NK-92 treated with Interleukin-12 subunit alpha and Interleukin-12 subunit beta, amount 100 ng/mL, for 24 hours (cell line): ENCODE data around the gene RYR3.
A peak's percentile ranks its signal among the peaks of the same experiment; 100 is the strongest.

ENCODE experiments used
- DNase-seq: peaks from one replicate; lab custom pipeline; 2025; lab: John Stamatoyannopoulos, UW

RYR3 gene

GRCh38 chr15:33310481-33311311, at the start of gene RYR3:
Gene RYR3 (plus strand): TSS chr15:33310967. CDS start chr15:33311046, 79 bp downstream.
- no peak for DNase-seq

- no peak for DNase-seq
Observed at GRCh38 chr15:33262306-33262705, 48.5 kb upstream of the RYR3 start.

- DNase-seq, result no peak
Observed at GRCh38 chr15:33277689-33278088, 33.1 kb upstream of the RYR3 start.

GRCh38 chr15:33278816-33279612, 31.8 kb upstream of the RYR3 start:
- no peak for DNase-seq

GRCh38 chr15:33279613-33280205, 31.1 kb upstream of the RYR3 start:
- no peak for DNase-seq

- no peak for DNase-seq
Observed at GRCh38 chr15:33282226-33283020, 28.3 kb upstream of the RYR3 start.

GRCh38 chr15:33283576-33283975, 27.2 kb upstream of the RYR3 start:
- DNase-seq, result no peak

GRCh38 chr15:33284336-33284735, 26.4 kb upstream of the RYR3 start:
- DNase-seq, result no peak

GRCh38 chr15:33292717-33293307, 18.0 kb upstream of the RYR3 start:
- peak; percentile 14 for DNase-seq

GRCh38 chr15:33293713-33294334, 16.9 kb upstream of the RYR3 start:
- DNase-seq, result no peak

GRCh38 chr15:33296050-33296449, 14.7 kb upstream of the RYR3 start:
- DNase-seq, result no peak

GRCh38 chr15:33296856-33297255, 13.9 kb upstream of the RYR3 start:
- no peak for DNase-seq

- no peak for DNase-seq
Observed at GRCh38 chr15:33298631-33299030, 12.1 kb upstream of the RYR3 start.

GRCh38 chr15:33304924-33305323, 5.8 kb upstream of the RYR3 start:
- no peak for DNase-seq

GRCh38 chr15:33309602-33310276, 1.0 kb upstream of the RYR3 start:
- DNase-seq, result no peak

GRCh38 chr15:33311312-33311971, 675 bp downstream of the RYR3 start:
- no peak for DNase-seq

- no peak for DNase-seq
Observed at GRCh38 chr15:33313491-33313890, 2.7 kb downstream of the RYR3 start.

GRCh38 chr15:33314069-33314468, 3.3 kb downstream of the RYR3 start:
- DNase-seq, result no peak

GRCh38 chr15:33315044-33315443, 4.3 kb downstream of the RYR3 start:
- DNase-seq, result no peak

GRCh38 chr15:33317896-33318295, 7.1 kb downstream of the RYR3 start:
- DNase-seq, result no peak
